Right lobe of liver (tissue), 6 donors: ENCODE data around the gene GPR18. TPM values are rescaled to one million over a fixed set of nuclear protein-coding genes. Genes with fewer than 3 reads are reported as not detected.

Experiments
- ATAC-seq, 4 donors: fragments of 200-7000 bp; cut with Tn5 transposase; one replicate each; pipeline ENCODE4 v1.9.1; 2020; ENCODE audit warnings: mild to moderate bottlenecking in 4 of 4, moderate library complexity in 4 of 4
- DNase-seq, 3 donors: peaks; one replicate each; pipeline ENCODE4 v3.0.0-alpha.2; 2020
- H3K27ac ChIP-seq, 3 donors: fragments of 200-600 bp; one replicate each; pipeline ENCODE4 v1.8.0; 2022
- H3K27me3 ChIP-seq, 2 donors: fragments of 200-600 bp; one replicate each; pipeline ENCODE4 v1.8.0; 2022
- H3K36me3 ChIP-seq, 4 donors: fragments of 200-600 bp; sonication (generic) in 1 of 4; one replicate each; pipeline versions ENCODE4 v1.5.1 to v1.8.0; 2017 to 2022; ENCODE audit warnings: control low read depth in 1 of 4
- H3K4me1 ChIP-seq, 4 donors: fragments of 200-600 bp; sonication (generic) in 1 of 4; one replicate each; pipeline versions ENCODE4 v1.5.1 to v1.8.0; 2017 to 2022; ENCODE audit warnings: control low read depth in 1 of 4
- H3K4me3 ChIP-seq, 3 donors: fragments of 200-600 bp; one replicate each; pipeline ENCODE4 v1.8.0; 2022
- H3K9me3 ChIP-seq, 4 donors: fragments of 200-600 bp; sonication (generic) in 1 of 4; one replicate each; pipeline versions ENCODE4 v1.5.1 to v1.8.0; 2017 to 2022; ENCODE audit warnings: control low read depth in 1 of 4
- CTCF ChIP-seq, 4 donors: fragments of 200-600 bp in 3 of 4; fragments of 450-650 bp in 1 of 4; IDR thresholded peaks; one replicate each; pipeline versions ENCODE4 v1.5.1 to v1.8.0; 2016 to 2022; ENCODE audit warnings: antibody characterized with exemption in 4 of 4, mild to moderate bottlenecking in 2 of 4
- POLR2A ChIP-seq: fragments of 450-650 bp; IDR thresholded peaks from one replicate; pipeline ENCODE4 v1.6.1; 2017; ENCODE audit warnings: antibody characterized with exemption, mild to moderate bottlenecking
- WGBS: methylation state at CpG from one replicate; pipeline ENCODE4 v1.1.6; 2018; ENCODE audit warnings: low coverage, low lambda C conversion rate; ENCODE audit not compliant: insufficient coverage; ENCODE audit errors: missing lambda C conversion rate; 5-methylcytosine and 5-hydroxymethylcytosine counted together
- intact Hi-C, 2 donors: fragments of 100-400 bp; cut with DNase I; formaldehyde crosslinking; loops; one replicate each; pipeline versions ENCODE4 v1.11.2 to v1.14.1; 2022
- total RNA-seq, 6 experiments: library from RNA; depleted of rRNA in 2 of 6; stranded (reverse); fragments of >200 nt in 2 of 6; fragmentation: NEBNext Ultra II Directional in 3 of 6; extraction: Animal tissue kit (Norgen Biotek cat#: 25700) in 3 of 6; gene quantifications; one replicate each; pipeline versions ENCODE4 v1.1.0 to v1.2.4, GENCODE V29; 2016 to 2023
- donor health status: DM: no; HTN: yes; CAD: no.
- donor health status: DM: no; HTN: no; CAD: no.
- donor health status: DM: no; HTN: no; CAD: no.
- donor health status: DM: no; HTN: yes; CAD: no.
- donor health status: DM: no; HTN: yes; CAD: no.

GPR18 gene
- total RNA-seq, 6 experiments from 2014 or later = 0.13 to 0.17 TPM; not detected in 4

DNA sequence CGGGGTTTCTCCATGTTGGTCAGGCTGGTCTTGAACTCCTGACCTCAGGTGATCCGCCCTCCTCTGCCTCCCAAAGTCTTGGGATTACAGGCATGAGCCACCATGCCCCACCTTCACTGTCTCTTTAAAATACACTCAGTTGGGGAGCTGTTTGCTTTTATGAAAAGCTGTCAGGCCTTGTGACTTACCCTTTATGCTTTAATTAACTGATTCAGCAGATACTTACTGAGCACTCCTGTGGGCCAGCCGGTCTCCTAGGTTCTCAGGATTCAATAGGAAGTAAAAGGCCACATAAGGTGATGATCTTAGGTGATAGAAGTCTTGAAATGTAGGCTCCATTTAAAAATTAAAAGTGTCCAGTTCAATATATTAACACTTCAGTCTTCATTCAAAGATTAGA lies 50.0 kb downstream of the GPR18 start:
- Histone ChIP-seq H3K4me1 (peaks cover 0 to 5% (median 0%) of the 10 kb centered on the region in 4 donors), H3K9me3 (no peaks in the 10 kb centered on the region), H3K4me3 (no peak overlapping the region), H3K36me3 (peaks cover 0 to 2% (median 0%) of the 10 kb centered on the region in 4 donors), H3K27ac (no peak overlapping the region), H3K27me3 (no peaks in the 10 kb centered on the region)
- intact Hi-C loops = no loop called here
- TF ChIP-seq CTCF (IDR thresholded peaks at IDR 0.05) (no peak), POLR2A (no peak)
- WGBS = 67% methylated on average over 1 of the region's 3 CpGs
- ATAC-seq (no peak), DNase-seq (no peak)

GRCh38 chr13:99207511-99207910 lies 50.7 kb downstream of the GPR18 start:
- Histone ChIP-seq H3K27me3 (no peaks in the 10 kb centered on the region), H3K9me3 (no peaks in the 10 kb centered on the region), H3K4me3 (no peak overlapping the region), H3K4me1 (peaks cover 0 to 9% (median 0%) of the 10 kb centered on the region in 4 donors), H3K36me3 (no peaks in the 10 kb centered on the region), H3K27ac (no peak overlapping the region)
- no peak for TF ChIP-seq CTCF (IDR thresholded peaks at IDR 0.05)
- no peak for TF ChIP-seq POLR2A
- DNase-seq (no peak), ATAC-seq (no peak)
- intact Hi-C loops = no loop called here
- WGBS = 86% methylated on average over 5 of the region's 7 CpGs

- Histone ChIP-seq H3K4me1 (peaks cover 0 to 15% (median 0%) of the 10 kb centered on the region in 4 donors), H3K9me3 (no peaks in the 10 kb centered on the region), H3K4me3 (no peak overlapping the region), H3K36me3 (no peaks in the 10 kb centered on the region), H3K27ac (no peak overlapping the region), H3K27me3 (no peaks in the 10 kb centered on the region)
- TF ChIP-seq CTCF (IDR thresholded peaks at IDR 0.05) (no peak), POLR2A (no peak)
- WGBS = 94% methylated on average over 5 of the region's 5 CpGs
- ATAC-seq (no peak), DNase-seq (no peak)
- intact Hi-C loops = no loop called here
These were observed 51.3 kb downstream of the GPR18 start for GRCh38 chr13:99206873-99207272.

DNA sequence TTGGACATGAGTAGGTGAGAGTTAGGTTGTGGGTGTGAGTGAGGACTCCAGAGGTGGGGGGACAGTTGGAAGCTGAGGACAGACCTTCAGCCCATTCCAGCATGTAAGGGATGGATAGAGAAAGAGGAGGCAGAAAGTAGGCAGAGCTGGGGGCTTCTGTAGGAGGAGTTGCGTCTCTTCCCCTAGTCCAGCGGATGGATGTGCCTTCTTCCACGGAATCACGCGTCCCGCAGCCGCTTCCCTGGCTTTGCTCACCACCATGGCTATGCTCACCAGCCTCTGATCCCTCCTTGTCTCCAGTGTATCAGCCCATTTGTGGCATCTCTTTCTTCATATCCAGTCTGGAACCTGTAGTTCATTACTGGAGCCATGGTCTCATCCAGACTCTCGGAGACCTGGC lies 52.0 kb downstream of the GPR18 start:
- ATAC-seq = no peak
- Histone ChIP-seq H3K27me3 (no peaks in the 10 kb centered on the region), H3K4me1 (peaks cover 0 to 15% (median 0%) of the 10 kb centered on the region in 4 donors), H3K27ac (no peak overlapping the region), H3K9me3 (no peaks in the 10 kb centered on the region), H3K4me3 (no peak overlapping the region), H3K36me3 (no peaks in the 10 kb centered on the region)
- TF ChIP-seq POLR2A (no peak), CTCF (IDR thresholded peaks at IDR 0.05) (no peak)
- no peak for DNase-seq
- intact Hi-C loops = no loop called here
- WGBS = 86% methylated on average over 1 of the region's 8 CpGs
